T-helper 1 cell treated with Interleukin-12 subunit alpha and Interleukin-12 subunit beta and Interleukin-4 antibody, amounts not matched to agents 30 μg/mL and 1 μg/mL, for 36 hours (primary cell): ENCODE data around the gene AMZ2.

Experiments used
- H3K27ac Mint-ChIP-seq: one replicate; pipeline ENCODE4 v1.8.0; 2021; ENCODE audit warnings: mild to moderate bottlenecking, mixed read lengths
- H3K27me3 Mint-ChIP-seq: one replicate; pipeline ENCODE4 v1.8.0; 2021; ENCODE audit warnings: low read depth, mixed read lengths
- H3K36me3 Mint-ChIP-seq: one replicate; pipeline ENCODE4 v1.8.0; 2021; ENCODE audit warnings: low read depth, mixed read lengths
- H3K4me1 Mint-ChIP-seq: one replicate; pipeline ENCODE4 v1.8.0; 2021; ENCODE audit warnings: low read depth, mixed read lengths
- H3K4me3 Mint-ChIP-seq: one replicate; pipeline ENCODE4 v1.8.0; 2021; ENCODE audit warnings: mild to moderate bottlenecking, moderate library complexity, mixed read lengths
- H3K9me3 Mint-ChIP-seq: one replicate; pipeline ENCODE4 v1.8.0; 2021; ENCODE audit warnings: mixed read lengths

Gene AMZ2

GRCh38 chr17:68288375-68288774, 40.5 kb downstream of the AMZ2 start:
- Mint-ChIP-seq H3K4me3 (peak overlapping the region; percentile 14), H3K9me3 (no peaks in the 10 kb centered on the region), H3K4me1 (peaks cover 33% of the 10 kb centered on the region), H3K27me3 (peaks cover 4% of the 10 kb centered on the region), H3K27ac (peak overlapping the region; percentile 9), H3K36me3 (peaks cover 3% of the 10 kb centered on the region)

GRCh38 chr17:68288804-68289203, 41.0 kb downstream of the AMZ2 start:
- H3K27me3 Mint-ChIP-seq = peaks cover 4% of the 10 kb centered on the region
- no peaks in the 10 kb centered on the region for H3K9me3 Mint-ChIP-seq
- H3K4me3 Mint-ChIP-seq = peak overlapping the region; percentile 14
- H3K4me1 Mint-ChIP-seq = peaks cover 33% of the 10 kb centered on the region
- H3K36me3 Mint-ChIP-seq = peaks cover 3% of the 10 kb centered on the region
- peak overlapping the region; percentile 58 for H3K27ac Mint-ChIP-seq

- Mint-ChIP-seq H3K36me3 (peaks cover 3% of the 10 kb centered on the region), H3K4me3 (peak overlapping the region; percentile 92), H3K27ac (peak overlapping the region; percentile 92), H3K4me1 (peaks cover 33% of the 10 kb centered on the region), H3K9me3 (no peaks in the 10 kb centered on the region), H3K27me3 (peaks cover 4% of the 10 kb centered on the region)
These were observed 41.6 kb downstream of the AMZ2 start for GRCh38 chr17:68289473-68289872.

GRCh38 chr17:68289936-68290267, 42.1 kb downstream of the AMZ2 start:
- H3K27ac Mint-ChIP-seq = peak overlapping the region; percentile 92

GRCh38 chr17:68290268-68290954, 42.6 kb downstream of the AMZ2 start:
- Mint-ChIP-seq H3K36me3 (peaks cover 6% of the 10 kb centered on the region), H3K27me3 (peaks cover 10% of the 10 kb centered on the region), H3K4me1 (peaks cover 39% of the 10 kb centered on the region), H3K9me3 (no peaks in the 10 kb centered on the region), H3K4me3 (peak overlapping the region; percentile 92), H3K27ac (peak overlapping the region; percentile 92)

More at GRCh38 chr17:68289936-68290267, 42.1 kb downstream of the AMZ2 start:
- Mint-ChIP-seq H3K9me3 (no peaks in the 10 kb centered on the region), H3K27me3 (peaks cover 8% of the 10 kb centered on the region), H3K4me1 (peaks cover 38% of the 10 kb centered on the region), H3K4me3 (peak overlapping the region; percentile 92), H3K36me3 (peaks cover 5% of the 10 kb centered on the region)

GRCh38 chr17:68290955-68291835, 43.4 kb downstream of the AMZ2 start, which contains the start of the genes ARSG and SLC16A6:
TSS of gene ARSG (plus strand) at chr17:68291495. CDS start at chr17:68307494, 15,999 bp downstream.
TSS of gene SLC16A6 (minus strand) at chr17:68291127. CDS start at chr17:68278320, 12,807 bp downstream.
- Mint-ChIP-seq H3K9me3 (no peaks in the 10 kb centered on the region), H3K27me3 (peaks cover 12% of the 10 kb centered on the region), H3K27ac (peak within 1 kb of the TSS; percentile 92), H3K4me3 (peak within 1 kb of the TSS; percentile 92), H3K36me3 (peaks cover 6% of the 10 kb centered on the region), H3K4me1 (peaks cover 42% of the 10 kb centered on the region)

GRCh38 chr17:68291836-68292688, 44.2 kb downstream of the AMZ2 start:
- Mint-ChIP-seq H3K36me3 (peaks cover 6% of the 10 kb centered on the region), H3K4me1 (peaks cover 51% of the 10 kb centered on the region)

GRCh38 chr17:68292689-68293040, 44.8 kb downstream of the AMZ2 start:
- H3K4me3 Mint-ChIP-seq = peak overlapping the region; percentile 76
- H3K36me3 Mint-ChIP-seq = peaks cover 7% of the 10 kb centered on the region
- H3K27ac Mint-ChIP-seq = peak overlapping the region; percentile 86
- peaks cover 56% of the 10 kb centered on the region for H3K4me1 Mint-ChIP-seq
- H3K27me3 Mint-ChIP-seq = peaks cover 17% of the 10 kb centered on the region
- H3K9me3 Mint-ChIP-seq = no peaks in the 10 kb centered on the region

More at GRCh38 chr17:68291836-68292688, 44.2 kb downstream of the AMZ2 start:
- Mint-ChIP-seq H3K27ac (peak overlapping the region; percentile 86), H3K9me3 (no peaks in the 10 kb centered on the region), H3K27me3 (peaks cover 17% of the 10 kb centered on the region), H3K4me3 (peak overlapping the region; percentile 76)

- H3K4me3 Mint-ChIP-seq = no peak overlapping the region
- H3K36me3 Mint-ChIP-seq = peaks cover 6% of the 10 kb centered on the region
- H3K9me3 Mint-ChIP-seq = no peaks in the 10 kb centered on the region
- H3K4me1 Mint-ChIP-seq = peaks cover 55% of the 10 kb centered on the region
- H3K27me3 Mint-ChIP-seq = peaks cover 15% of the 10 kb centered on the region
- peak overlapping the region; percentile 68 for H3K27ac Mint-ChIP-seq
These were observed 45.8 kb downstream of the AMZ2 start for GRCh38 chr17:68293490-68294195.

GRCh38 chr17:68294196-68294555, 46.3 kb downstream of the AMZ2 start:
- peak overlapping the region; percentile 68 for H3K27ac Mint-ChIP-seq
- peaks cover 4% of the 10 kb centered on the region for H3K36me3 Mint-ChIP-seq
- H3K4me1 Mint-ChIP-seq = peaks cover 50% of the 10 kb centered on the region
- H3K27me3 Mint-ChIP-seq = peaks cover 13% of the 10 kb centered on the region
- H3K4me3 Mint-ChIP-seq = no peak overlapping the region
- H3K9me3 Mint-ChIP-seq = no peaks in the 10 kb centered on the region

- peaks cover 17% of the 10 kb centered on the region for H3K27me3 Mint-ChIP-seq
- H3K9me3 Mint-ChIP-seq = no peaks in the 10 kb centered on the region
- no peak overlapping the region for H3K4me3 Mint-ChIP-seq
- peaks cover 6% of the 10 kb centered on the region for H3K36me3 Mint-ChIP-seq
- H3K27ac Mint-ChIP-seq = no peak overlapping the region
- H3K4me1 Mint-ChIP-seq = peaks cover 49% of the 10 kb centered on the region
These were observed 46.8 kb downstream of the AMZ2 start for GRCh38 chr17:68294617-68295016.

GRCh38 chr17:68295086-68295485, 47.2 kb downstream of the AMZ2 start:
- Mint-ChIP-seq H3K9me3 (no peaks in the 10 kb centered on the region), H3K4me3 (peak overlapping the region; percentile 5), H3K4me1 (peaks cover 44% of the 10 kb centered on the region), H3K27ac (no peak overlapping the region), H3K27me3 (peaks cover 21% of the 10 kb centered on the region), H3K36me3 (peaks cover 6% of the 10 kb centered on the region)

GRCh38 chr17:68296217-68297191, 48.7 kb downstream of the AMZ2 start:
- H3K27me3 Mint-ChIP-seq = peaks cover 26% of the 10 kb centered on the region
- peaks cover 6% of the 10 kb centered on the region for H3K36me3 Mint-ChIP-seq
- peaks cover 39% of the 10 kb centered on the region for H3K4me1 Mint-ChIP-seq
- H3K9me3 Mint-ChIP-seq = no peaks in the 10 kb centered on the region
- peak overlapping the region; percentile 82 for H3K27ac Mint-ChIP-seq
- peak overlapping the region; percentile 69 for H3K4me3 Mint-ChIP-seq
